ENCODE results near the gene IGSF9.

DNA sequence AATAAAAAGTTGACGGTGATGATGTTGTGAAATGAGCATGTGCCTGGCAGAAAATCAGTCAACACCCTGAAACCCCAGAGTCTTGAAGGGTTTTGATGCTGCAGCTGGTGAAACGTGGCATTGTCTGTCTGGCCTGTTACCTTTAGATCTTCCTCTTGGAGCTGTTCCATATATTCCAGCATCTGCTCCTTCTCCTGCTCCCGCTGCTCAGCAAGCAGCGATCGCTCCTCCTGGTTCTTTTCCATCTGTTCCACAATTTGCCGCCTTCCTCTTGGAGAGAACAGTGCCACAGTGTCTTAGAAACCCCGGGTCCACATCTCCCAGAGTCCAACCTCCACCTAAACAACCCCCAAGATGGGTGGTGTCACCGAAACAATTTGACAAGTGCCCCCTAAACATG is 61.1 kb downstream of the IGSF9 start:
- TF ChIP-seq, protein P1, sequence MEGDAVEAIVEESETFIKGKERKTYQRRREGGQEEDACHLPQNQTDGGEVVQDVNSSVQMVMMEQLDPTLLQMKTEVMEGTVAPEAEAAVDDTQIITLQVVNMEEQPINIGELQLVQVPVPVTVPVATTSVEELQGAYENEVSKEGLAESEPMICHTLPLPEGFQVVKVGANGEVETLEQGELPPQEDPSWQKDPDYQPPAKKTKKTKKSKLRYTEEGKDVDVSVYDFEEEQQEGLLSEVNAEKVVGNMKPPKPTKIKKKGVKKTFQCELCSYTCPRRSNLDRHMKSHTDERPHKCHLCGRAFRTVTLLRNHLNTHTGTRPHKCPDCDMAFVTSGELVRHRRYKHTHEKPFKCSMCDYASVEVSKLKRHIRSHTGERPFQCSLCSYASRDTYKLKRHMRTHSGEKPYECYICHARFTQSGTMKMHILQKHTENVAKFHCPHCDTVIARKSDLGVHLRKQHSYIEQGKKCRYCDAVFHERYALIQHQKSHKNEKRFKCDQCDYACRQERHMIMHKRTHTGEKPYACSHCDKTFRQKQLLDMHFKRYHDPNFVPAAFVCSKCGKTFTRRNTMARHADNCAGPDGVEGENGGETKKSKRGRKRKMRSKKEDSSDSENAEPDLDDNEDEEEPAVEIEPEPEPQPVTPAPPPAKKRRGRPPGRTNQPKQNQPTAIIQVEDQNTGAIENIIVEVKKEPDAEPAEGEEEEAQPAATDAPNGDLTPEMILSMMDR (conservative IDR thresholded peaks at IDR 0.05; ENCODE audit: low read depth, low read length) = no peak
- no peak for TF ChIP-seq EZH2 (IDR thresholded peaks at IDR 0.05; ENCODE audit: low read length, unreplicated experiment)

Data from PC-3 (cell line).